Trophoblast cell (in vitro differentiated cells and primary cell): ENCODE data around the gene SCYGR4.

Experiments used
- DNase-seq, 2 donors: peaks; one replicate each; pipeline ENCODE4 v3.0.0-alpha.2; 2016
- H2AFZ ChIP-seq: 2 replicates; pipeline ENCODE4 v1.6.1; 2013; ENCODE audit warnings: low read length, moderate library complexity, mild to moderate bottlenecking; ENCODE audit not compliant: insufficient read depth, poor library complexity
- H2AK5ac ChIP-seq: 2 replicates; pipeline ENCODE4 v1.6.1; 2013; ENCODE audit warnings: mild to moderate bottlenecking, low read length
- H2BK120ac ChIP-seq: 2 replicates; pipeline ENCODE4 v1.6.1; 2013; ENCODE audit warnings: low read length, mild to moderate bottlenecking, moderate library complexity; ENCODE audit not compliant: insufficient read depth, poor library complexity
- H2BK12ac ChIP-seq: 2 replicates; pipeline ENCODE4 v1.6.1; 2013; ENCODE audit warnings: mild to moderate bottlenecking, low read length, moderate library complexity
- H2BK5ac ChIP-seq: 2 replicates; pipeline ENCODE4 v1.6.1; 2013; ENCODE audit warnings: low read length, low read depth, moderate library complexity, mild to moderate bottlenecking; ENCODE audit not compliant: poor library complexity
- H3K14ac ChIP-seq: 2 replicates; pipeline ENCODE4 v1.6.1; 2013; ENCODE audit warnings: mild to moderate bottlenecking, low read length
- H3K18ac ChIP-seq: 2 replicates; pipeline ENCODE4 v1.6.1; 2013; ENCODE audit warnings: mild to moderate bottlenecking, low read length
- H3K23ac ChIP-seq: 2 replicates; pipeline ENCODE4 v1.6.1; 2013; ENCODE audit warnings: low read length
- H3K27ac ChIP-seq: 2 replicates; pipeline ENCODE4 v1.5.1; 2013; ENCODE audit warnings: low read depth, mild to moderate bottlenecking, inconsistent platforms, low read length, moderate library complexity
- H3K27me3 ChIP-seq: 2 replicates; pipeline ENCODE4 v1.6.1; 2013; ENCODE audit warnings: inconsistent platforms, mild to moderate bottlenecking, low read length, moderate library complexity; ENCODE audit not compliant: insufficient read depth
- H3K36me3 ChIP-seq, 2 experiments: 1 replicate in 1 of 2; 2 replicates in 1 of 2; pipeline ENCODE4 v1.6.1; 2013; ENCODE audit warnings: low read length in 2 of 2, mild to moderate bottlenecking in 2 of 2, moderate library complexity in 1 of 2; ENCODE audit not compliant: insufficient read depth in 2 of 2, control insufficient read depth in 1 of 2
- H3K4ac ChIP-seq: 2 replicates; pipeline ENCODE4 v1.6.1; 2013; ENCODE audit warnings: low read depth, mild to moderate bottlenecking, low read length, moderate library complexity
- H3K4me1 ChIP-seq, 2 experiments: 1 replicate in 1 of 2; 2 replicates in 1 of 2; pipeline ENCODE4 v1.6.1; 2013; ENCODE audit warnings: low read length in 2 of 2, mild to moderate bottlenecking in 2 of 2, moderate library complexity in 1 of 2; ENCODE audit not compliant: insufficient read depth in 2 of 2, control insufficient read depth in 1 of 2
- H3K4me2 ChIP-seq: 2 replicates; pipeline ENCODE4 v1.6.1; 2013; ENCODE audit warnings: inconsistent platforms, mild to moderate bottlenecking, low read length, moderate library complexity
- H3K4me3 ChIP-seq: 2 replicates; pipeline ENCODE4 v1.5.1; 2013; ENCODE audit warnings: mild to moderate bottlenecking, low read depth, low read length, inconsistent platforms
- H3K79me1 ChIP-seq: one replicate; pipeline ENCODE4 v1.6.1; 2013; ENCODE audit warnings: low read length
- H3K79me2 ChIP-seq: 2 replicates; pipeline ENCODE4 v1.6.1; 2013; ENCODE audit warnings: low read length, mild to moderate bottlenecking; ENCODE audit not compliant: control insufficient read depth, insufficient read depth, poor library complexity
- H3K9ac ChIP-seq: 2 replicates; pipeline ENCODE4 v1.6.1; 2013; ENCODE audit warnings: mild to moderate bottlenecking, low read length
- H3K9me3 ChIP-seq: 2 replicates; pipeline ENCODE4 v1.6.1; 2013; ENCODE audit warnings: low read depth, mild to moderate bottlenecking, control low read depth, inconsistent platforms, low read length; ENCODE audit not compliant: insufficient read depth
- H4K12ac ChIP-seq: 2 replicates; pipeline ENCODE4 v1.6.1; 2013; ENCODE audit warnings: low read depth, mild to moderate bottlenecking, low read length, moderate library complexity
- H4K8ac ChIP-seq: 2 replicates; pipeline ENCODE4 v1.6.1; 2013; ENCODE audit warnings: low read depth, mild to moderate bottlenecking, low read length, moderate library complexity
- H4K91ac ChIP-seq: one replicate; pipeline ENCODE4 v1.6.1; 2013; ENCODE audit warnings: low read depth, mild to moderate bottlenecking, low read length, moderate library complexity
- WGBS: extraction: QIAGEN DNeasy Blood & Tissue Kit; methylation state at CpG from one replicate; pipeline ENCODE4 v1.1.7; 2013; ENCODE audit warnings: missing lambda C conversion rate; ENCODE audit not compliant: insufficient read length, insufficient coverage; ENCODE audit errors: extremely low coverage; 5-methylcytosine and 5-hydroxymethylcytosine counted together

Gene SCYGR4

DNA sequence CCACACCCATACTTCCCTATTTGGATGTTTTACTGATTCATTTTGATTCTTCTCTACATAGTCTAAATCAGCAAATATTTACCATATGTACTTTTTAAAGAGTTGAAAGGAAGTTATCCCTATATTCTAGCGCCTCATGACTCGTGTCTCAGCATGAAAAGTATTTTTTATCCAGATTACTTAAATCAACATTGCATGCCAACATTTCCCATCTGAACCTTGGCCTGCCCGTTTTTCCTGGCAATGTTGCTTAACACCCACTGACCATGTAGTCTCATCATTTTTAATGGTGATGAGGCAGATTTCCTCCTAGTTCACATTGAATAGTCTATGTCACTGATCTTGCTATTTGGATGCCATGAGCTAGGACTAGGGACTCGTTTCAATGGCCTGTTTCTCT lies 36.1 kb downstream of the SCYGR4 start:
- no peaks in the 10 kb centered on the region for H3K9me3 ChIP-seq
- H3K27ac ChIP-seq: no peak overlapping the region
- no peaks in the 10 kb centered on the region for H3K79me1 ChIP-seq
- no peak overlapping the region for H3K9ac ChIP-seq
- H3K23ac ChIP-seq: no peak overlapping the region
- H3K27me3 ChIP-seq: no peaks in the 10 kb centered on the region
- H3K79me2 ChIP-seq: no peaks in the 10 kb centered on the region
- H2AFZ ChIP-seq: no peak overlapping the region
- no peak overlapping the region for H2BK5ac ChIP-seq
- no peak overlapping the region for H2BK12ac ChIP-seq
- H4K12ac ChIP-seq: no peak overlapping the region
- no peak overlapping the region for H3K4me3 ChIP-seq
- H3K14ac ChIP-seq: no peak overlapping the region
- no peak for DNase-seq
- H3K4ac ChIP-seq: no peak overlapping the region
- no peak overlapping the region for H2BK120ac ChIP-seq
- no peak overlapping the region for H4K8ac ChIP-seq
- WGBS: no CpG with 5 or more reads among the region's 4 CpGs
- H3K18ac ChIP-seq: no peak overlapping the region
- no peak overlapping the region for H2AK5ac ChIP-seq
- H4K91ac ChIP-seq: no peak overlapping the region
- H3K36me3 ChIP-seq: no peaks in the 10 kb centered on the region
- H3K4me1 ChIP-seq: no peaks in the 10 kb centered on the region
- H3K4me2 ChIP-seq: no peak overlapping the region

DNA sequence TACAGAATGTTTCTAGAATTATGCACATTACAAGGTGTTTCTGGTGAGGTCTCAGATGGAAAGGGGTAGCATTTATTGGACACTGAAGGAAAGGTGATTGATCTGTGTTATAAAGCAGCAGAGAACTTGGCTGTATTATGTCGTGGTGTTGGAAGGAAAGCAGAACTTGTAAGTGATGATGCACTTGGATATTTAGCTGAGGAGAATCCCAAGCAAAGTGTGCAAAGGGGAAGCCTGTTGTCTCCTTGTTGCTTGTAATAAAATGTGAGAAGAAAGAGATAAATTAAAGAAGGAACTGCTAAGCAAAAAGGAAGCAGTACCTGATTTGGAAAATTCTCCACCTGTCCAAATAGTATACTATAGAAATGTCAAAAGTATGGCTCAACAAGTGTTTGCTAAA lies 37.1 kb downstream of the SCYGR4 start:
- no peaks in the 10 kb centered on the region for H3K79me1 ChIP-seq
- H3K4ac ChIP-seq: no peak overlapping the region
- no peaks in the 10 kb centered on the region for H3K79me2 ChIP-seq
- H2BK12ac ChIP-seq: no peak overlapping the region
- no peak overlapping the region for H2AFZ ChIP-seq
- no peak overlapping the region for H3K4me2 ChIP-seq
- H3K14ac ChIP-seq: no peak overlapping the region
- no peak overlapping the region for H3K9ac ChIP-seq
- DNase-seq: no peak
- no peak overlapping the region for H4K12ac ChIP-seq
- H3K9me3 ChIP-seq: no peaks in the 10 kb centered on the region
- H3K23ac ChIP-seq: no peak overlapping the region
- H3K18ac ChIP-seq: no peak overlapping the region
- H3K4me3 ChIP-seq: no peak overlapping the region
- no peaks in the 10 kb centered on the region for H3K27me3 ChIP-seq
- no CpG with 5 or more reads among the region's 1 CpG for WGBS
- H3K27ac ChIP-seq: no peak overlapping the region
- no peak overlapping the region for H2BK120ac ChIP-seq
- no peak overlapping the region for H2BK5ac ChIP-seq
- H3K4me1 ChIP-seq: no peaks in the 10 kb centered on the region
- H4K91ac ChIP-seq: no peak overlapping the region
- no peak overlapping the region for H2AK5ac ChIP-seq
- no peaks in the 10 kb centered on the region for H3K36me3 ChIP-seq
- no peak overlapping the region for H4K8ac ChIP-seq

DNA sequence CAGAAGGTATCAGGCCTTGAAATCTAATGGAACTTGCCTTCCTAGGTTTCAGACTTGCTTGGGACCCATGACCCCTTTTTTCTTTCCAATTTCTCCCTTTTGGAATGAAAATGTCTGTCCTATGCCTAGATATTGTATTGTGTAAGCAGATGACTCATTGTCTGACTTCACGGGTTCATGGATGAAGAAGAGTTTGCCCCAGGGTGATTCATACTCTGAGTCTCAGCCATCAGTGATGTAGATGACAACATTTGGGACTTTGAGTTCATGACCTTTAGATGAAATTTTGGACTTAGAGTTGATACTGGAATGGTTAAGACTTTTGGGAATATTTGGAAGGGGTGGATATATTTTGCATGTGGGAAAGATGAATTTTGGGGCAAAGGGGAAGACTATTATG lies 38.2 kb downstream of the SCYGR4 start:
- Histone ChIP-seq H2BK5ac (no peak overlapping the region), H3K4me1 (no peaks in the 10 kb centered on the region), H3K9ac (no peak overlapping the region), H4K12ac (no peak overlapping the region), H3K27ac (no peak overlapping the region), H3K9me3 (no peaks in the 10 kb centered on the region), H2BK120ac (no peak overlapping the region), H3K36me3 (no peaks in the 10 kb centered on the region), H3K4me3 (no peak overlapping the region), H3K23ac (no peak overlapping the region), H3K79me1 (no peaks in the 10 kb centered on the region), H3K4ac (no peak overlapping the region), H4K8ac (no peak overlapping the region), H3K27me3 (no peaks in the 10 kb centered on the region), H3K18ac (no peak overlapping the region), H4K91ac (no peak overlapping the region), H2AK5ac (no peak overlapping the region), H2BK12ac (no peak overlapping the region), H3K4me2 (no peak overlapping the region), H2AFZ (no peak overlapping the region), H3K14ac (no peak overlapping the region), H3K79me2 (no peaks in the 10 kb centered on the region)
- no CpG with 5 or more reads among the region's 1 CpG for WGBS
- peak; percentile 53 to 94 for DNase-seq

DNA sequence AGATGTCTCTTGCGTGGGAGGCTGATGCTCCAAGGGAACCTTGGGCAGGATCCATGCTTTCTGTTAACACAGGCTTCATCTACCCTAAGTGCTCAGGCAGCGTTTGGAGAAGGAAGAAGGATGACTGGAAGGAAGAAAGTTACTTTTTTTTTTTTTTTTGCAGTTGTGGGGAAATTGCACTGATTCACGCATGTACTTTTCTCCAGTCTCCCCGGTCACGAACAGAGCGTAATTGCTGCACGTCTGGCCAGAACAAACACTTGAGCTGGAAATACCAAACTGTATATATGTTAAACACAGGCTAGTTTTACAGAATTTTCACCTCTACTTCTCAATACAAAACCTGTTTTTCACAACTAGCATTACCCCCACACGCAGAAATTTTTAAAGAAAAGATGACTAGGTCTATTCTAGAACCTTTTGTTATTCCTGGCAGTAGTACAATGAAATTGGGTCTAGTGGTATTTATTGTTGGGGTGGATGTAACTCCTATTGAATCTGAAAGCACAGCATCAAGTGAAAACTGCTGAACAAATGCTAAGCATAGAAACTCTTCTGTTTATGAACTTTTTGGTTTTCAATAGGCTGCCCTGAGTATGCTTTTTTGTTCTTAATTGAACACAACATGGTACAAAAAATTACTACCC lies 40.0 kb downstream of the SCYGR4 start:
- Histone ChIP-seq H3K14ac (no peak overlapping the region), H2BK12ac (no peak overlapping the region), H2AFZ (no peak overlapping the region), H3K4ac (no peak overlapping the region), H3K36me3 (no peaks in the 10 kb centered on the region), H3K23ac (no peak overlapping the region), H4K91ac (no peak overlapping the region), H3K4me1 (peaks cover 6% of the 10 kb centered on the region in 2 experiments), H2BK120ac (no peak overlapping the region), H2BK5ac (no peak overlapping the region), H3K27me3 (no peaks in the 10 kb centered on the region), H3K79me2 (no peaks in the 10 kb centered on the region), H2AK5ac (no peak overlapping the region), H3K9ac (no peak overlapping the region), H4K12ac (no peak overlapping the region), H3K79me1 (no peaks in the 10 kb centered on the region), H3K27ac (no peak overlapping the region), H3K18ac (no peak overlapping the region), H3K4me3 (no peak overlapping the region), H3K4me2 (no peak overlapping the region), H4K8ac (no peak overlapping the region), H3K9me3 (no peaks in the 10 kb centered on the region)
- no CpG with 5 or more reads among the region's 8 CpGs for WGBS
- no peak for DNase-seq
